ENCODE data around the gene ZBTB21.
"Not testable (repeated sequence)": the region's sequence is repeated elsewhere in the genome, so short reads cannot be mapped to it uniquely, and the experiment has no call there.

The ZBTB21 gene

DNA sequence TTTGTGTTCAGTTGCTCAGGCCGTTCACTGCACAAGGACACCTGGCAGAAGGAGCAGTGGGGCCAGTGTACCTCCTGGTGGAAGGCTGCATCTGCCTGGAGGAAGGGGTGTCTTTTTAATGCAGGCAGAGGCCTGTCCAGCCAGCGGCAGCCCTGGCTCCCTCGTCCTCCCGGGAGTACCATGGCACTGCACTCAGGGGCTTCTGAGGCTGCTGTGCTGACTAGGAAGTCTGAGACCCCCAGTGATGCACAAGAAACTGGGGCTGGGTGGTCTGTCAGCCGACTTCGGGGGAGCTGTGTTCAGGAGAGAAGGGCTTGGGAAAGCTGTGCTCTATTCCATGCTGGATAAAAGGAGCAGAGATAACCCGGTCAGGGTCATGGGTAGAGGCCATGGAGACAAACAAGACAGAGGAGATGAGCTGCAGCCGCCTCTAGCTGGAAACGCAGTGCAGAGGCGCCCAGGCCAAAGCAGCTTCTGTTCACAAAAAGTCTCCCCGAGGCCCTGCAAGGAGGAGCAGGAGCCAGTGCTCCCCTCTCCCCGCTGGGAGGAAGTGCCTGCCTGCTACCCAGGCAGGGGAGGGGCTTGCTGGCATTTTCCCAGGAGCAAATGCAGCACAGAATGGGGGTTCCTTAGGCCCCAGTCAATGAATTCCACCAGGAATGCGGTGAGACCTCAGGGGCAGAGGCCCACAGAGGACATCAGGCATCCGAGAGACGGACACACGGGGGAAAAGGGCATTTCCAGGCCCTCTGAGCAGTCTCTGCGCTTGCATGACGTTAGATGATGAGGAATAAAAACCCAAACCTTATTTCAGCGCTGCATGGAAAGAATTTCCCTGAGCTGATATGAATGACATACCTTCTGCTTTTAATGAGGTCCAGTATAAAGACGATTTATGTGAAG is 39.2 kb downstream of the ZBTB21 start:
- no peak for DNase-seq (ENCODE audit: low read depth in 2 of 3, low spot score in 2 of 3)

GRCh38 chr21:41970106-41970391 is 40.1 kb downstream of the ZBTB21 start:
- no peak for DNase-seq (ENCODE audit: low read depth in 2 of 3, low spot score in 2 of 3)

DNA sequence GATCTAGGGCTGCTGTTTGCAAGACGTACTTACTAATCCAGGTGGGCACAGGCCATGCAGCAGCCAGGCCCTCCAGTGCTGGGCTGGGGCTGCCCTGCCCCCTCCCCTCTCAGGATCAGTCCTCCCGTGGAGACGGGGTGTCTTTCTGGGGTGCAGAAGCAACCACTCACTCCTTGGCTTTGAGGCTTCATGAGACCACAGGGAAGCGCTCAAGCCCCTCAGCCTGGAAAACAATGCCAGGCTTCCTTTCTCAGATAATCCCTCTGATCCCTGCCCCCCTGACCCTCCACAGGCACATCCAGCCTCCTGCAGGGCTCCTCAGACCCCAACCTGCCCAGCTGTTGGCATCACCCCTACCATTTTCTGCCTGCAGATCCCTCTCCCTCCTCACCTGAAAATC is 42.5 kb downstream of the ZBTB21 start:
- no peak for DNase-seq (ENCODE audit: low read depth in 2 of 3, low spot score in 2 of 3)

GRCh38 chr21:41966872-41967621 is 43.1 kb downstream of the ZBTB21 start:
- no peak for DNase-seq (ENCODE audit: low read depth in 2 of 3, low spot score in 2 of 3)

GRCh38 chr21:41966041-41966833 is 43.9 kb downstream of the ZBTB21 start:
- DNase-seq (ENCODE audit: low read depth in 2 of 3, low spot score in 2 of 3) = no peak

- no peak for DNase-seq (ENCODE audit: low read depth in 2 of 3, low spot score in 2 of 3)
Observed at GRCh38 chr21:41965461-41966013, 44.6 kb downstream of the ZBTB21 start.

DNA sequence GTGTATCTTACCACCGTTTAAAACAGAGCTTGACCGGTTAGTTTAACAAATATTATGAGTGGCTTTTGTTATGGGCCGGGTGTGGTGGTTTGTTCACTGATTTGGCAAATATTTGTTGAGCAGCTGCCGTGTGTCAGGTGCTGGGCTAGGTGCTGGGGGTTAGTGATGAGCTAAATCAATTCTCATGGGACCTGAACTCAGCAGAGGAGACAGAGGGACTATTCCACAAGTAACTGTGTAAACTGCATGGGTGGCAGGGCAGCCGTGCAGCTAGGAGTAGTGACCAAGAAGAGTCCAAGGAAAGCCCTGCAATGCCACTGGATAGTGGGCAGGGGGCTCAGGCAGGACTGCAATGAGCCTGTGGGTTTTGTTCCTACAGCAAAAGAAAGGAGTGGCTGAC is 45.1 kb downstream of the ZBTB21 start:
- no peak for DNase-seq (ENCODE audit: low read depth in 2 of 3, low spot score in 2 of 3)

- DNase-seq (ENCODE audit: low read depth in 2 of 3, low spot score in 2 of 3) = no peak
Observed at GRCh38 chr21:41964171-41964570, 46.0 kb downstream of the ZBTB21 start.

DNA sequence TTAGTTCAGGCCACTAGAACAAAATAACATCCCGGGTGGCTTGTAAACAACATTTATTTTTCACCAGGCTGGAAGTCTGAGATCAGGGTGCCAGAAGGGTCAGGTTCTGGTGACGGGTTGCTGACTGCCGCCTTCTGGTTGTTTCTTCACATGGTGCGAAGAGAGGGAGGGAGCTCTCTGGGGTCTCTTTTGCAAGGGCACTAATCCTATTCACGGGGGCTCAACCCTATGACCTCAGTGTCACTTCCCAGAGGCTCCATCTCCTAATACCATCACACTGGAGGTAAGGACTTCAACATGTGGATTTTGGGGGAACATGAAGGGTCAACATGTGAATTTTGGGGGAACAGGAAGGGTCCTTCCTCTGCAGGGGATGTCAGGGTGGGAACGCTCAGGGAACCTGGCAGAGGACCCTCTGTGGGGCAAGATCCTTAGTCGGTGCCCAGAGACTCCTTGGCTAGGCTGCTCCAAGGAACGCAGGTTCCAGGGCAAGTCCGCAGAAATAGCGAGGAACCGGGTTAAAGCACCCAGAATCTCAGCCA is 47.7 kb downstream of the ZBTB21 start:
- no peak for DNase-seq (ENCODE audit: low read depth in 2 of 3, low spot score in 2 of 3)

DNA sequence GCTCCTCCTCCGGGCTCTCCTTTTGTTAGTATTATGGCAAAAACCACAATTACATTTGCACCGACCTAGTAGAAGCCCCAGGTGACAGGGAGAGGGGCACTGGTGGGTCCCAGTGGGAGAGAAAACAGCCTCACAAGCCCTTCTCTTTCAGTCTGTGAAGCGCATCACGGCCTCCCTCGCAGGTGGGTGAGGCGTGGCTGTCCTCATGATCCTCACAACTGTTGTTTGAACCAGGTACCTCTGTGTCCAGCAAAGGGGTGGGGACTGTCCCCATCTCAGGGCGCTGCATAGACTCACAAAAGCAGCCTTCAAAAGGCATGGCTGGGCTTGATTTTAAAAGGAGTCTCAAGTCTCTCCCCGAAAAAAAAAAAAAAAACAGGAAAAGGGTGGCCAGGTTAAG is 48.4 kb downstream of the ZBTB21 start:
- DNase-seq (ENCODE audit: low read depth in 2 of 3, low spot score in 2 of 3) = no peak

DNA sequence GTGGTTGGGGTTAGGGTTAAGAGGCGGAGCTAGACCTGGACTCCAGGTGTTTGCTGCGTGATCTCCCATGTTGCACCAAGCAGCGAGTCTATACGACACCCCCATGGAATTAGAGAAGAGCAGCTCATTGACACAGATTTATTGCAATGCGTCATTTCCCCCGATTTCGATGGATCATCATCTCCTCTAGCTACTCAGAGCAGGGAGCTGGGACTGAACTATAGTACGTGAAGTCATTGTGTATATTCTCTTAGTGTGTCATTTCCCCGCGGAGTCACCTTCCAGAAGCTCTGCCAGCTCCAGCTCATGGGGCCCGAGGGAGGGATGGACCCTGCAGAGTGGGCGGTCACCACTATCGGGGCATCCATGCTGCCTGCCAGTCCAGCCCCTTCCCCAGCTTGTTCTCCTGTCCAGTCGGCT is 48.9 kb downstream of the ZBTB21 start:
- DNase-seq (ENCODE audit: low read depth in 2 of 3, low spot score in 2 of 3) = no peak

DNA sequence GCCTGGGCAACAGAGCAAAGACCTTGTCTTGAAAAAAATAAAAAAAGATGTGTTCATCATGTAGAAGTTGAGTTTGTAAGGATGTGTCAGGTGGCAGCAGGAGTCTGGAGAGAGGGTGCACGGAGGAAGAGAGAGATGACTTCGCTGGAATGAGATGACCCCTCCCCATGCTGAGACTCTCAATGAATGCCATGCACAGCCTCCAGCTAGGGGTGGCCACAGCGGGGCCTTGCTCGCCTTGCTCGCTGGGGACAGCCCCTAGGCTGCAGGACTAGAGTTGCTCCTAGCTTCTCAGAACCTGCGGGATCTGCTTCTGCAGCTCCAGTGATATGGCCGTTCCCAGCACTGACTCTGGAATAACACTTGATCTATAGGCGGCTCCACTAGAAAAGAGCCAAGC is 49.8 kb downstream of the ZBTB21 start:
- DNase-seq (ENCODE audit: low read depth in 2 of 3, low spot score in 2 of 3) = no peak

DNA sequence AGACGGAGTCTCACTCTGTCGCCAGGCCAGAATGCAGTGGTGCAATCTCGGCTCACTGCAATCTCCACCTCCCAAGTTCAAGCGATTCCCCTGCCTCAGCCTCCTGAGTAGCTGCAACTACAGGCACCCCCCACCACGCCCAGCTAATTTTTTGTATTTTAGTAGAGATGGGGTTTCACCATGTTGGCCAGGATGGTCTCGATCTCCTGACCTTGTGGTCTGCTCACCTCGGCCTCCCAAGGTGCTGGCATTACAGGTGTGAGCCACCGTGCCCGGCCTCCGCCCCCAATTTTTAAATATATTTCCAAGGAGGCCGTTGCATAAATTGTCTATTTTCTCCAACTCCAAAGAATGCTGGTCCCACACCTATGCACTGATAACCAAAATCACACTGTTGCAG is 50.5 kb downstream of the ZBTB21 start:
- not testable (repeated sequence) for DNase-seq (ENCODE audit: low read depth in 2 of 3, low spot score in 2 of 3)

DNA sequence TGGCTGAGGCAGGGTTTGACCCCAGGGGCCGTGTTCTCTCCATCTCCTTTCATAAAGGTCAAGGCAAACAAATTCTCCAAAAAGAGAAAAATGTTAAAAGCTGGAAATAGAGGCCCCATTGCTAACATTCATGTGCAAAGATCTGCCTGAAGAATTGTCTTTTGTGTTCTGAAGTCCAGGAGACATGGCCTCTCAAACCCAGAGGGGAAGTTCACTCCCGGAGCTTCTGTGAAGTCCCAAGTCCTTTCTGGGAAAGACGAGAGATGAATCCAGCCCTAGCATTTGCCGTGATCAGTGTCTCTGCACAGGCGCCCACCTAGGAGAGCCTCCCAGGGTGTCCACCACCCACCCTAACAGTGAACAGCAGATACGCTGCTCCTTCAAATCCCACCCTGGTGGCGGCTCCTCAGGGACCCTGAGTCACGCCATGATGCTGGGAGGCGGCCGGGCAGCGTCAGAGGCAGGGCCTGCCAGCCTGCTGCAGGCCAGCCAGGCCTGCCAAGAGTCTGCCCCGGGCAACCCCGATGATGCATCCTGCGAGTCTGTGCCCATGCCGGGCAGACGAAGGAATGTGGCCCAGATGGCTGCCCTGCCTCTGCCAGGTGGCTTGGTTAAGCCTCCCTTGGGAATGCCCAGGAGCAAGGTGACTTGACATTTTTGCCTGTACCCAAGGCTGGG is 51.1 kb downstream of the ZBTB21 start:
- DNase-seq (ENCODE audit: low read depth in 2 of 3, low spot score in 2 of 3) = no peak

DNA sequence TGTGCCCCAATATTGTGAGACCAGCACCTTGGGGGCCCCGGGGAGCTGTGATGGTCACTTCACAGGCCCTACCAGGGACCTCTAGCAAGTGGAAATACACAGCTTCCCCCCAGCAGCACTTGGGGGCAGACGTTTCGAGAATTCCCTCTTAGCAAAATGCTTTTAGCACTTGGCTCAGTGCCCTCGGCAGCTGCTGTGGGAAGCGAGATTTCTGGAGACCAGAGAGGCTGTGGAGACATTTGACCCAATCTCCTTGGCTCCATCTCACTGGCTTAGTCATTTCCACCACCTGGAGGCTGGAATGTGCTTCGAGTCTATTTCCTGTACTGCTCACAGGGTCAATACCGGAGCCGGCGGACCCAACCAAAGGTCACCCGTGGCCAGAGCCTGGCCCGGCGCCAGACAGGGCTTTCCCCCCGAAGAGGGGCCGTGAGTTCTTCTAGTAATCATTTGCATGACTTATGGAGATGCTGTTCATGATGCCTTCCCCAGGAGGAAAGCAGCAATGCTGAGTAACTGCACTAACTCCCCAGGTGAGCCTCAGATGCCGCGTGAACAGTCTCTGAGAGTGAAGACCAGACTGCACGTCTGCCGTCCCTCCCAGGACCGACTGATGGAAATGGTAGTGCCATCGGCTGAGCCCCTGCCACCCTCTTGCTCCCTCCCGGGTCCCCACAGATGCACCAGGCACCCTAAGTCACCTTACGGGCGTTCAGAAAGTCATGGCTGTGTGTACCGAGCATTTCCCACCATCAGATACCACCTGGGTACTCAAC is 52.0 kb downstream of the ZBTB21 start:
- DNase-seq (ENCODE audit: low read depth in 2 of 3, low spot score in 2 of 3) = no peak

DNA sequence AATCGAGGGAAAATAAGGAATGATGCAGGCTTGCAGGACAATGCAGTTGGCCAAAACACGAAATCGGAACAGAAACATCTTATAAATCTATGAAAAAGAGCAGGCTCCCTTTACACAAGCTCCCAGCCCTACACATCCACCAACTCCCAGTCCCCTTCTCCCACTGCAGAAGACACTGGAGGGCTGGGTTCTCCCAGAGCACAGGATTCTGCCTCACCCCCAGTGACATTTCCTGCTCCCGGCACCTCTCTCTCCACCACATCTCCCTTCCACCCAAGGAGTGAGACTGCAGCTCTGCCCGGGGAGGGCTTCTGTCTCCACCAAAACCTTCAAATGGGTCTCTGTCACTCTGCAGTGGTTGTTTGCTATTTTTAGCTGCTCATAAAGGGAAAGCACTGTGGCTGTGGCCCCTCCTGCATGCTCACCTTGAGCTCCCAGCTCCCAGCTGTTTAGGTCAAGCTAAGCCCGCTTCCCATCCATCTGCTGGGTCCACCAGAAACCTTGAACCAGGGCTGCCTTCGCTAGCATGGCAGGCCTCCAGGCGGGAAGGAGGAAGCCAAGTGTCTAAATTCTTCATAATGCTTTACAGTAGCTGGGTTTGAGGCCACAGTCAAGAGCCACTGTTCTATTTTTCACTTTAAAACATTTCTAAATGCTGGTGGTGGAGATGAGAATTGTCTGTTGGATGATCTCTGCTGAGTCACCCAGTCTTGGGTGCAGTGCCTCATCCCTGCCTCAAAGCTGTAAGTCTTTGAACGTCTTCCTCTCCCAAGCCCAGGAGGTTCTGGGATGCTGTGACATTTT is 53.0 kb downstream of the ZBTB21 start:
- no peak for DNase-seq (ENCODE audit: low read depth in 2 of 3, low spot score in 2 of 3)

GRCh38 chr21:41955516-41955915 is 54.6 kb downstream of the ZBTB21 start:
- DNase-seq (ENCODE audit: low read depth in 2 of 3, low spot score in 2 of 3) = no peak

- DNase-seq (ENCODE audit: low read depth in 2 of 3, low spot score in 2 of 3) = no peak
Observed at GRCh38 chr21:41954654-41955499, 55.3 kb downstream of the ZBTB21 start.

All from activated CD8-positive, alpha-beta memory T cell treated with anti-CD3 and anti-CD28 coated beads for 48 hours (primary cell).